A549 (cell line): ENCODE data around the gene NGLY1. TPM values are rescaled to one million over a fixed set of nuclear protein-coding genes. Genes with fewer than 3 reads are reported as not detected.

Experiments used
- ATAC-seq, 2 experiments: fragments of 200-7000 bp in 1 of 2; fragments of >200 bp in 1 of 2; cut with Nextera tagmentation in 1 of 2; cut with Tn5 transposase in 1 of 2; 3 replicates each; pipeline versions ENCODE4 v1.8.0 to v1.9.1; 2018 to 2020; ENCODE audit warnings: mild to moderate bottlenecking in 1 of 2, moderate library complexity in 1 of 2
- CTCF ChIA-PET: fragments of 300-600 bp; sonication (Branson Sonifier 250); formaldehyde crosslinking; extraction: SDS; loops from one replicate; lab custom pipeline; 2021; ENCODE audit warnings: antibody characterized with exemption, inconsistent platforms; lab: Yijun Ruan, JAX
- POLR2A ChIA-PET: fragments of 350-600 bp; formaldehyde crosslinking; extraction: SDS; loops from one replicate; lab custom pipeline; 2021; ENCODE audit warnings: antibody characterized with exemption, inconsistent platforms; lab: Yijun Ruan, JAX
- DNase-seq, 2 experiments: peaks; one replicate each; pipeline versions ENCODE4 v3.0.0 to v3.0.0-alpha.2; 2011 to 2016; ENCODE audit warnings: low read depth in 1 of 2, low spot score in 1 of 2
- FAIRE-seq: peaks from 2 replicates; lab custom pipeline; 2011; peaks lifted over from hg19 to GRCh38; lab: Jason Lieb, UNC
- H3K27ac ChIP-seq, 2 experiments: fragments of >200 bp; sonication (Bioruptor Twin); formaldehyde crosslinking; 3 replicates each; pipeline ENCODE4 v1.5.1; 2016 to 2017
- H3K4me1 ChIP-seq: fragments of >200 bp; sonication (Bioruptor Twin); formaldehyde crosslinking; 3 replicates; pipeline ENCODE4 v1.6.1; 2016
- H3K4me2 ChIP-seq: fragments of >200 bp; sonication (Bioruptor Twin); formaldehyde crosslinking; 3 replicates; pipeline ENCODE4 v1.6.1; 2016
- H3K4me3 ChIP-seq: fragments of >200 bp; sonication (Bioruptor Twin); formaldehyde crosslinking; 3 replicates; pipeline ENCODE4 v1.5.1; 2016
- H3K9me3 ChIP-seq: fragments of >200 bp; sonication (Bioruptor Twin); formaldehyde crosslinking; 3 replicates; pipeline ENCODE4 v1.6.1; 2016
- ATOH8 ChIP-seq: fragments of 250-450 bp; sonication (Bioruptor Pico); IDR thresholded peaks from 2 replicates; pipeline ENCODE4 v1.5.0; 2020; ENCODE audit warnings: low read depth, mild to moderate bottlenecking, moderate library complexity
- CBX2 ChIP-seq: fragments of 200-600 bp; sonication (generic); IDR thresholded peaks from 2 replicates; pipeline ENCODE4 v1.6.1; 2016; ENCODE audit warnings: low read depth, mild to moderate bottlenecking, borderline replicate concordance
- CHD2 ChIP-seq: fragments of 150-350 bp; IDR thresholded peaks from 2 replicates; pipeline ENCODE4 v1.6.1; 2014; ENCODE audit warnings: low read length; ENCODE audit not compliant: partially characterized antibody
- ELK1 ChIP-seq: fragments of 150-350 bp; IDR thresholded peaks from 2 replicates; pipeline ENCODE4 v1.6.1; 2014; ENCODE audit warnings: low read depth, mild to moderate bottlenecking, low read length
- EP300 ChIP-seq, 2 experiments: fragments of >200 bp; sonication (Bioruptor Twin); formaldehyde crosslinking; IDR thresholded peaks; 2 replicates in 1 of 2; 3 replicates in 1 of 2; pipeline ENCODE4 v1.6.1; 2016 to 2017
- ESRRA ChIP-seq: fragments of 150-350 bp; IDR thresholded peaks from 2 replicates; pipeline ENCODE4 v1.6.1; 2014; ENCODE audit warnings: mild to moderate bottlenecking, low read length, borderline replicate concordance
- FOSL2 ChIP-seq, 2 experiments: fragments of 450-650 bp in 1 of 2; fragments of >200 bp in 1 of 2; sonication (Bioruptor Twin) in 1 of 2; formaldehyde crosslinking; IDR thresholded peaks; 2 replicates each; pipeline versions ENCODE4 v1.5.0 to v1.6.1; 2016 to 2020; ENCODE audit warnings: mild to moderate bottlenecking in 1 of 2, moderate library complexity in 1 of 2
- GATA3 ChIP-seq: IDR thresholded peaks from 2 replicates; pipeline ENCODE4 v1.6.1; 2012; ENCODE audit warnings: borderline replicate concordance
- HOXA7 ChIP-seq: fragments of 250-450 bp; sonication (Bioruptor Pico); IDR thresholded peaks from 2 replicates; pipeline ENCODE4 v1.5.0; 2020; ENCODE audit warnings: mild to moderate bottlenecking, moderate library complexity
- HOXB13 ChIP-seq: fragments of 250-450 bp; sonication (Bioruptor Pico); IDR thresholded peaks from 2 replicates; pipeline ENCODE4 v1.5.0; 2020; ENCODE audit warnings: low read depth, mild to moderate bottlenecking, moderate library complexity
- JUN ChIP-seq, 2 experiments: fragments of >200 bp; sonication (Bioruptor Twin); formaldehyde crosslinking; IDR thresholded peaks; 2 replicates in 1 of 2; 3 replicates in 1 of 2; pipeline ENCODE4 v1.6.1; 2016 to 2017
- JUNB ChIP-seq: fragments of >200 bp; sonication (Bioruptor Twin); formaldehyde crosslinking; IDR thresholded peaks from 2 replicates; pipeline ENCODE4 v1.6.1; 2016
- MAX ChIP-seq: IDR thresholded peaks from 2 replicates; pipeline ENCODE4 v1.6.1; 2012
- NFE2L2 ChIP-seq: fragments of 150-350 bp; conservative IDR thresholded peaks from 2 replicates; pipeline ENCODE4 v1.6.1; 2014; ENCODE audit warnings: low read length
- NPAS2 ChIP-seq: fragments of 250-450 bp; sonication (Bioruptor Pico); IDR thresholded peaks from 2 replicates; pipeline ENCODE4 v1.8.0; 2022; ENCODE audit warnings: mild to moderate bottlenecking, moderate library complexity, borderline replicate concordance
- PBX3 ChIP-seq: IDR thresholded peaks from 2 replicates; pipeline ENCODE4 v1.6.1; 2012
- PHF8 ChIP-seq: fragments of 200-600 bp; sonication (generic); IDR thresholded peaks from 2 replicates; pipeline ENCODE4 v1.6.1; 2016; ENCODE audit warnings: low read depth, mild to moderate bottlenecking, antibody characterized with exemption, moderate library complexity, borderline replicate concordance
- POLR2AphosphoS2 ChIP-seq: conservative IDR thresholded peaks from 2 replicates; pipeline ENCODE4 v1.6.1; 2012; ENCODE audit warnings: low read length, improper control_type of control experiment, inconsistent platforms
- REST ChIP-seq: fragments of 200-600 bp; sonication (generic); IDR thresholded peaks from 2 replicates; pipeline ENCODE4 v1.6.1; 2016; ENCODE audit warnings: antibody characterized with exemption, mild to moderate bottlenecking, moderate library complexity
- ZNF302 ChIP-seq: fragments of 250-450 bp; sonication (Bioruptor Pico); IDR thresholded peaks from 2 replicates; pipeline ENCODE4 v1.9.0; 2021; ENCODE audit warnings: inconsistent platforms, mild to moderate bottlenecking, moderate library complexity
- whole genome bisulfite sequencing: methylation state at CpG from one replicate; pipeline ENCODE4 v1.1.6; 2017; ENCODE audit errors: missing lambda C conversion rate; 5-methylcytosine and 5-hydroxymethylcytosine counted together
- polyA plus RNA-seq, 4 experiments: library from polyadenylated mRNA; depleted of rRNA in 3 of 4; stranded (reverse); fragments of >200 nt; fragmentation: RNase III in 1 of 4; extraction: RNeasy Plus Mini Kit Qiagen cat#74134 plus additional on column Dnase treatment in 1 of 4; gene quantifications; 2 replicates in 3 of 4; 3 replicates in 1 of 4; pipeline ENCODE4 v1.2.3, GENCODE V29; 2011 to 2017

Gene NGLY1
- polyA plus RNA-seq, 2 of the 4 experiments (the other 2 are of a cell fraction): 25.2 to 29.2 TPM

GRCh38 chr3:25801786-25802185 is 18.5 kb upstream of the NGLY1 start:
- ChIA-PET CTCF (interaction anchor here (0.6 to 1.0 kb wide), 2 partner anchors 54 to 1061 kb away, joined by 3 to 5 read pairs; no protein-coding TSS in a partner anchor), POLR2A (no interaction called here)
- 49% methylated on average over 3 of the region's 3 CpGs for WGBS
- no peak overlapping the region for H3K4me3 ChIP-seq
- H3K9me3 ChIP-seq: no peaks in the 10 kb centered on the region
- no peak for DNase-seq
- TF ChIP-seq JUNB (no peak), CHD2 (no peak), FOSL2 (IDR thresholded peaks at IDR 0.05) (no peak), FOSL2 (CRISPR knock-in tag; IDR thresholded peaks at IDR 0.05) (no peak), PBX3 (no peak), PHF8 (no peak), HOXB13 (no peak), POLR2AphosphoS2 (no peak), CBX2 (no peak), HOXA7 (CRISPR knock-in tag) (no peak), JUN (IDR thresholded peaks at IDR 0.05) (no peak), REST (no peak), ATOH8 (no peak), GATA3 (no peak), ELK1 (no peak), MAX (no peak), NPAS2 (CRISPR knock-in tag) (no peak), ESRRA (no peak), EP300 (IDR thresholded peaks at IDR 0.05) (no peak), ZNF302 (CRISPR knock-in tag) (no peak), NFE2L2 (no peak)
- no peak overlapping the region for H3K4me2 ChIP-seq
- no peak overlapping the region for H3K27ac ChIP-seq
- ATAC-seq: no peak
- FAIRE-seq: no peak
- no peaks in the 10 kb centered on the region for H3K4me1 ChIP-seq
